H1 (cell line): ENCODE data around the gene ZNF213. TPM values are rescaled to one million over a fixed set of nuclear protein-coding genes. Genes with fewer than 3 reads are reported as not detected.

ENCODE experiments used
- CTCF ChIA-PET: fragments of 300-600 bp; sonication (Branson Sonifier 250); formaldehyde crosslinking; loops from one replicate; lab custom pipeline; 2021; ENCODE audit not compliant: partially characterized antibody; lab: Charles Lee
- POLR2A ChIA-PET: fragments of 300-600 bp; sonication (Branson Sonifier 250); formaldehyde crosslinking; loops from one replicate; lab custom pipeline; 2021; ENCODE audit warnings: inconsistent platforms; ENCODE audit not compliant: partially characterized antibody; lab: Charles Lee
- DNase-seq, 2 experiments: peaks; one replicate each; pipeline versions ENCODE4 v3.0.0 to v3.0.0-alpha.2; 2010 to 2022; ENCODE audit warnings: low spot score in 2 of 2, low read depth in 1 of 2, mixed read lengths in 1 of 2
- FAIRE-seq: peaks from 2 replicates; lab custom pipeline; 2011; peaks lifted over from hg19 to GRCh38; lab: Jason Lieb, UNC
- H2AFZ ChIP-seq: 2 replicates; pipeline ENCODE4 v1.8.1; 2012; ENCODE audit warnings: low read length, inconsistent platforms
- H2AK5ac ChIP-seq: 2 replicates; pipeline ENCODE4 v1.6.1; 2013; ENCODE audit warnings: low read depth, low read length
- H2BK120ac ChIP-seq: replicated peaks from 2 replicates; pipeline ENCODE3; 2013; ENCODE audit warnings: low read depth, low read length, inconsistent platforms
- H2BK12ac ChIP-seq: 2 replicates; pipeline ENCODE4 v1.6.1; 2013; ENCODE audit warnings: low read depth, low read length
- H2BK15ac ChIP-seq: 2 replicates; pipeline ENCODE4 v1.6.1; 2013; ENCODE audit warnings: low read length
- H2BK20ac ChIP-seq: 2 replicates; pipeline ENCODE4 v1.6.1; 2013; ENCODE audit warnings: low read length
- H2BK5ac ChIP-seq: 2 replicates; pipeline ENCODE4 v1.6.1; 2013; ENCODE audit warnings: low read depth, low read length
- H3K14ac ChIP-seq: 2 replicates; pipeline ENCODE4 v1.6.1; 2013; ENCODE audit warnings: inconsistent platforms; ENCODE audit not compliant: insufficient read length
- H3K18ac ChIP-seq: 2 replicates; pipeline ENCODE4 v1.6.1; 2013; ENCODE audit warnings: low read length; ENCODE audit errors: extremely low read depth
- H3K23ac ChIP-seq: 2 replicates; pipeline ENCODE4 v1.6.1; 2013; ENCODE audit warnings: inconsistent platforms; ENCODE audit not compliant: insufficient read length
- H3K23me2 ChIP-seq: 2 replicates; pipeline ENCODE4 v1.6.1; 2013; ENCODE audit warnings: low read depth, low read length
- H3K27ac ChIP-seq: 2 replicates; pipeline ENCODE4 v1.6.1; 2011; ENCODE audit warnings: low read depth, low read length, inconsistent platforms
- H3K27me3 ChIP-seq, 4 experiments: replicated peaks in 1 of 4; 1 replicate in 1 of 4; 2 replicates in 3 of 4; pipeline versions ENCODE4 v1.6.1 to v1.8.1; 2011 to 2013; ENCODE audit warnings: low read length in 3 of 4, mild to moderate bottlenecking in 3 of 4, inconsistent platforms in 2 of 4, mixed read lengths in 2 of 4, moderate library complexity in 1 of 4; ENCODE audit not compliant: control insufficient read depth in 3 of 4, insufficient read depth in 3 of 4; ENCODE audit errors: extremely low read depth in 1 of 4
- H3K36me3 ChIP-seq, 4 experiments: 2 replicates each; pipeline versions ENCODE4 v1.6.1 to v1.8.1; 2011 to 2013; ENCODE audit warnings: mild to moderate bottlenecking in 4 of 4, low read length in 3 of 4, moderate library complexity in 2 of 4, control low read depth in 1 of 4, inconsistent platforms in 1 of 4; ENCODE audit not compliant: insufficient read depth in 4 of 4, control insufficient read depth in 2 of 4
- H3K4ac ChIP-seq: replicated peaks from 2 replicates; pipeline ENCODE3; 2013; ENCODE audit warnings: low read length, low read depth, mixed read lengths, inconsistent platforms; ENCODE audit not compliant: insufficient read length
- H3K4me1 ChIP-seq, 4 experiments: replicated peaks in 1 of 4; 1 replicate in 1 of 4; 2 replicates in 3 of 4; pipeline versions ENCODE4 v1.6.1 to v1.8.1; 2011 to 2013; ENCODE audit warnings: low read length in 3 of 4, inconsistent platforms in 2 of 4, mixed read lengths in 1 of 4; ENCODE audit not compliant: insufficient read depth in 4 of 4, control insufficient read depth in 3 of 4
- H3K4me2 ChIP-seq, 2 experiments: 2 replicates each; pipeline versions ENCODE4 v1.6.1 to v1.8.1; 2011 to 2013; ENCODE audit warnings: low read depth in 2 of 2, low read length in 2 of 2, control low read depth in 1 of 2, inconsistent platforms in 1 of 2, mild to moderate bottlenecking in 1 of 2; ENCODE audit not compliant: insufficient read depth in 1 of 2
- H3K4me3 ChIP-seq, 4 experiments: fragments of 200-600, 300-600 bp in 1 of 4; sonication (generic), shearing (Covaris generic), sonication (Bioruptor Twin) in 1 of 4; 2 replicates each; pipeline versions ENCODE4 v1.5.1 to v1.8.1; 2011 to 2016; ENCODE audit warnings: low read length in 4 of 4, low read depth in 3 of 4, control low read depth in 2 of 4, inconsistent platforms in 2 of 4, mild to moderate bottlenecking in 2 of 4, mixed read lengths in 1 of 4, moderate library complexity in 1 of 4; ENCODE audit not compliant: insufficient read depth in 2 of 4; ENCODE audit errors: extremely low read depth in 1 of 4
- H3K56ac ChIP-seq: replicated peaks from 2 replicates; pipeline ENCODE3; 2013; ENCODE audit warnings: low read depth, mild to moderate bottlenecking, mixed read lengths, low read length, inconsistent platforms; ENCODE audit not compliant: insufficient read length
- H3K79me1 ChIP-seq: 2 replicates; pipeline ENCODE4 v1.6.1; 2013; ENCODE audit warnings: low read depth, low read length, control low read depth
- H3K79me2 ChIP-seq, 2 experiments: 2 replicates each; pipeline versions ENCODE4 v1.6.1 to v1.8.1; 2012 to 2013; ENCODE audit warnings: low read length in 2 of 2, mild to moderate bottlenecking in 2 of 2, inconsistent platforms in 1 of 2; ENCODE audit not compliant: insufficient read depth in 2 of 2, control insufficient read depth in 1 of 2
- H3K9ac ChIP-seq, 4 experiments: replicated peaks in 1 of 4; 1 replicate in 1 of 4; 2 replicates in 3 of 4; pipeline versions ENCODE4 v1.6.1 to v1.8.1; 2011 to 2013; ENCODE audit warnings: low read depth in 3 of 4, low read length in 3 of 4, control low read depth in 2 of 4, mild to moderate bottlenecking in 2 of 4, moderate library complexity in 2 of 4, inconsistent platforms in 1 of 4; ENCODE audit errors: extremely low read depth in 1 of 4
- H3K9me3 ChIP-seq, 2 experiments: 2 replicates each; pipeline versions ENCODE4 v1.6.1 to v1.8.1; 2012 to 2013; ENCODE audit warnings: mild to moderate bottlenecking in 2 of 2, moderate library complexity in 2 of 2, control low read depth in 1 of 2, inconsistent platforms in 1 of 2, low read depth in 1 of 2, low read length in 1 of 2, mixed read lengths in 1 of 2; ENCODE audit not compliant: insufficient read depth in 2 of 2
- H4K20me1 ChIP-seq, 2 experiments: replicated peaks in 1 of 2; 2 replicates each; pipeline versions ENCODE3 to v1.8.1; 2011 to 2013; ENCODE audit warnings: inconsistent platforms in 2 of 2, low read length in 2 of 2, mild to moderate bottlenecking in 1 of 2; ENCODE audit not compliant: insufficient read depth in 2 of 2, control insufficient read depth in 1 of 2
- H4K5ac ChIP-seq: 2 replicates; pipeline ENCODE4 v1.6.1; 2013; ENCODE audit warnings: low read length, low read depth, mixed read lengths, inconsistent platforms; ENCODE audit not compliant: insufficient read length
- H4K8ac ChIP-seq: 2 replicates; pipeline ENCODE4 v1.8.0; 2013; ENCODE audit warnings: mild to moderate bottlenecking, moderate library complexity, low read length, inconsistent platforms; ENCODE audit not compliant: insufficient read depth; ENCODE audit errors: extremely low read depth
- H4K91ac ChIP-seq: replicated peaks from 2 replicates; pipeline ENCODE3; 2013; ENCODE audit warnings: low read length, mixed read lengths, inconsistent platforms; ENCODE audit not compliant: insufficient read length
- NANOG ChIP-seq: IDR thresholded peaks from 2 replicates; pipeline ENCODE4 v1.6.1; 2011; ENCODE audit warnings: low read length, low read depth, mild to moderate bottlenecking, inconsistent platforms; ENCODE audit not compliant: insufficient read depth, poor library complexity, severe bottlenecking
- WGBS, 2 experiments: shearing (Covaris generic) in 1 of 2; methylation state at CpG; one replicate each; pipeline versions ENCODE4 v1.1.6 to v1.1.7; 2013 to 2015; ENCODE audit warnings: low lambda C conversion rate in 2 of 2, mixed read lengths in 2 of 2, inconsistent platforms in 1 of 2, low coverage in 1 of 2, missing lambda C conversion rate in 1 of 2; ENCODE audit not compliant: insufficient replicate concordance in 2 of 2, insufficient coverage in 1 of 2, insufficient read length in 1 of 2; ENCODE audit errors: extremely low coverage in 1 of 2, missing lambda C conversion rate in 1 of 2; 5-methylcytosine and 5-hydroxymethylcytosine counted together
- polyA plus RNA-seq, 7 experiments: library from polyadenylated mRNA; depleted of rRNA in 3 of 7; stranded (reverse) in 5 of 7; unstranded in 2 of 7; fragments of >200 nt in 5 of 7; fragments of 200-250 nt in 2 of 7; gene quantifications; 1 replicate in 5 of 7; 2 replicates in 1 of 7; 4 replicates in 1 of 7; pipeline versions ENCODE4 v1.2.1 to v1.2.3, GENCODE V29; 2011 to 2013; ENCODE audit warnings: missing spikeins in 2 of 7, mixed read lengths in 2 of 7
- total RNA-seq: library from RNA; stranded (reverse); fragmentation: NEBNext Ultra II Directional; extraction: Animal tissue kit (Norgen Biotek cat#: 25700); gene quantifications from 2 replicates; pipeline ENCODE4 v1.2.1, GENCODE V29; 2021

ZNF213 gene
- total and polyA plus RNA-seq, 2 of the 8 experiments (the other 6 are each of a cell fraction or from before 2014, with no cell fraction given): 1.6 to 6.9 TPM

- H2BK20ac ChIP-seq: no peak overlapping the region
- H3K9me3 ChIP-seq: no peaks in the 10 kb centered on the region
- no peak overlapping the region for H2BK15ac ChIP-seq
- DNase-seq (no peak), FAIRE-seq (no peak)
- H3K56ac ChIP-seq: no peak overlapping the region
- no peak overlapping the region; the same call in 1 of the 2 replicates for H3K27ac ChIP-seq
- no peak overlapping the region for H2BK5ac ChIP-seq
- H4K5ac ChIP-seq: no peak overlapping the region
- no peak overlapping the region for H3K4ac ChIP-seq
- peaks cover 7% of the 10 kb centered on the region for H3K79me1 ChIP-seq
- peaks cover 8% of the 10 kb centered on the region for H3K23me2 ChIP-seq
- 88% methylated on average over 20 of the region's 20 CpGs; no CpG with 5 or more reads in 1 of the 2 experiments for WGBS, 2 experiments
- POLR2A ChIA-PET: interaction anchor here (0.8 to 8.3 kb wide), 12 partner anchors 14 to 80 kb away, joined by 3 to 86 read pairs (median 4); partner anchors contain the start of gene ZNF205
- no peak overlapping the region for H3K23ac ChIP-seq
- H3K14ac ChIP-seq: no peak overlapping the region
- H3K4me1 ChIP-seq: peaks cover 5 to 17% (median 11%) of the 10 kb centered on the region in 4 experiments
- no peak overlapping the region for H2BK120ac ChIP-seq
- no peak overlapping the region for H2AFZ ChIP-seq
- H4K20me1 ChIP-seq: peaks cover 10 to 29% of the 10 kb centered on the region in 2 experiments
- no peak for TF ChIP-seq NANOG
- CTCF ChIA-PET: interaction anchor here (0.8 to 36.8 kb wide), 9 partner anchors 10 to 74 kb away, joined by 3 to 619 read pairs (median 5); partner anchors contain the start of genes CLDN6, ZNF205 and ZNF213
- H2BK12ac ChIP-seq: no peak overlapping the region
- no peak overlapping the region for H2AK5ac ChIP-seq
- no peak overlapping the region for H3K4me2 ChIP-seq
- H3K79me2 ChIP-seq: peaks cover 10 to 58% of the 10 kb centered on the region in 2 experiments; a peak in 3 of 4 replicates
- peaks cover 28 to 55% (median 39%) of the 10 kb centered on the region in 4 experiments for H3K36me3 ChIP-seq
- no peak overlapping the region for H4K91ac ChIP-seq
- no peak overlapping the region for H4K8ac ChIP-seq
- no peak overlapping the region for H3K18ac ChIP-seq
- no peak overlapping the region for H3K9ac ChIP-seq
- H3K27me3 ChIP-seq: no peaks in the 10 kb centered on the region
- H3K4me3 ChIP-seq: no peak overlapping the region
Measured at GRCh38 chr16:3092501-3092941, 42.3 kb upstream of the ZNF213 start.
